HepG2 (cell line): ENCODE results near the gene NOPCHAP1. TPM values are rescaled to one million over a fixed set of nuclear protein-coding genes. Genes with fewer than 3 reads are reported as not detected.
A peak's percentile ranks its signal among the peaks of the same experiment; 100 is the strongest.

Experiments used
- AGO2 ChIP-seq: fragments of 200-400 bp; formaldehyde crosslinking; optimal IDR thresholded peaks from 2 replicates; pipeline ENCODE3; 2017; ENCODE audit warnings: mild to moderate bottlenecking, low read depth, low read length, moderate library complexity
- ESRRA ChIP-seq: sonication (generic); formaldehyde crosslinking; IDR thresholded peaks from 2 replicates; pipeline ENCODE4 v1.5.1; 2020; ENCODE audit warnings: mild to moderate bottlenecking, low read depth, missing genetic modification reagents
- ETV5 ChIP-seq: IDR thresholded peaks from 2 replicates; pipeline ENCODE4 v1.6.1; 2018; ENCODE audit warnings: missing biosample characterization, missing genetic modification reagents, inconsistent platforms, borderline replicate concordance
- GZF1 ChIP-seq: sonication (generic); formaldehyde crosslinking; IDR thresholded peaks from 2 replicates; pipeline ENCODE4 v1.5.1; 2020; ENCODE audit warnings: mild to moderate bottlenecking, missing genetic modification reagents
- HDAC1 ChIP-seq: sonication (generic); formaldehyde crosslinking; IDR thresholded peaks from 2 replicates; pipeline ENCODE4 v1.5.1; 2020; ENCODE audit warnings: mild to moderate bottlenecking, missing genetic modification reagents
- KAT8 ChIP-seq: IDR thresholded peaks from 2 replicates; pipeline ENCODE4 v1.6.1; 2016; ENCODE audit warnings: missing genetic modification reagents, missing compliant biosample characterization
- KDM2A ChIP-seq: sonication (generic); formaldehyde crosslinking; IDR thresholded peaks from 2 replicates; pipeline ENCODE4 v1.4.0; 2020; ENCODE audit warnings: low read depth, missing genetic modification reagents, borderline replicate concordance
- KMT2B ChIP-seq: IDR thresholded peaks from 2 replicates; pipeline ENCODE4 v1.6.1; 2016; ENCODE audit warnings: missing genetic modification reagents, missing compliant biosample characterization
- PHF20 ChIP-seq: sonication (generic); formaldehyde crosslinking; IDR thresholded peaks from 2 replicates; pipeline ENCODE4 v1.5.0; 2020; ENCODE audit warnings: mild to moderate bottlenecking, missing genetic modification reagents
- RBM39 ChIP-seq: fragments of 200-400 bp; formaldehyde crosslinking; IDR thresholded peaks from one replicate; pipeline ENCODE4 v1.6.1; 2018; ENCODE audit warnings: antibody characterized with exemption, mild to moderate bottlenecking, low read depth, low read length; ENCODE audit not compliant: poor library complexity, severe bottlenecking
- SP5 ChIP-seq: IDR thresholded peaks from 2 replicates; pipeline ENCODE4 v1.6.1; 2016; ENCODE audit warnings: low read depth, borderline replicate concordance
- ZFX ChIP-seq: sonication (generic); formaldehyde crosslinking; IDR thresholded peaks from 2 replicates; pipeline ENCODE4 v1.4.0; 2020; ENCODE audit warnings: mild to moderate bottlenecking, low read depth, missing genetic modification reagents, moderate library complexity
- ZNF136 ChIP-seq: sonication (generic); formaldehyde crosslinking; IDR thresholded peaks from 2 replicates; pipeline ENCODE4 v1.8.1; 2022; ENCODE audit warnings: low read depth, mild to moderate bottlenecking, moderate library complexity, missing genetic modification reagents
- ZNF777 ChIP-seq: sonication (generic); formaldehyde crosslinking; IDR thresholded peaks from 2 replicates; pipeline ENCODE4 v1.4.0; 2020; ENCODE audit warnings: missing genetic modification reagents
- ZNF83 ChIP-seq: sonication (generic); formaldehyde crosslinking; IDR thresholded peaks from 2 replicates; pipeline ENCODE4 v1.4.0; 2020; ENCODE audit warnings: missing genetic modification reagents, mild to moderate bottlenecking, borderline replicate concordance
- polyA plus RNA-seq, 8 experiments: library from polyadenylated mRNA; depleted of rRNA in 3 of 8; stranded (reverse) in 7 of 8; unstranded in 1 of 8; fragments of >200 nt; fragmentation: Illumina TruSeq in 4 of 8; extraction: Trizol in 4 of 8; gene quantifications; 2 replicates each; pipeline versions ENCODE4 v1.2.1 to v1.2.3, GENCODE V29; 2011 to 2016; ENCODE audit warnings: low read depth in 4 of 8, missing spikeins in 1 of 8, mixed read lengths in 1 of 8; ENCODE audit not compliant: insufficient read depth in 1 of 8
- total RNA-seq, 5 experiments: library from RNA; depleted of rRNA; stranded (reverse); fragments of >200 nt; fragmentation: Illumina TruSeq; extraction: Trizol; gene quantifications; 2 replicates each; pipeline ENCODE4 v1.2.3, GENCODE V29; 2016; ENCODE audit warnings: low read depth in 1 of 5
- TF ChIP-seq, protein P1 (sequence below): sonication (generic); formaldehyde crosslinking; IDR thresholded peaks from 2 replicates; pipeline ENCODE4 v1.8.0; 2022; ENCODE audit warnings: mild to moderate bottlenecking, missing genetic modification reagents, borderline replicate concordance
- TF ChIP-seq, protein P2 (sequence below): sonication (generic); formaldehyde crosslinking; IDR thresholded peaks from 2 replicates; pipeline ENCODE4 v1.5.0; 2020; ENCODE audit warnings: mild to moderate bottlenecking, missing genetic modification reagents, borderline replicate concordance
- TF ChIP-seq, protein P3 (sequence below): IDR thresholded peaks from 2 replicates; pipeline ENCODE4 v1.4.0; 2020; ENCODE audit warnings: mild to moderate bottlenecking, missing genetic modification reagents

NOPCHAP1 gene
- total and polyA plus RNA-seq, 2 of the 13 experiments (the other 11 are each of a cell fraction or from before 2014, with no cell fraction given), result 5.7 to 38.1 TPM

DNA sequence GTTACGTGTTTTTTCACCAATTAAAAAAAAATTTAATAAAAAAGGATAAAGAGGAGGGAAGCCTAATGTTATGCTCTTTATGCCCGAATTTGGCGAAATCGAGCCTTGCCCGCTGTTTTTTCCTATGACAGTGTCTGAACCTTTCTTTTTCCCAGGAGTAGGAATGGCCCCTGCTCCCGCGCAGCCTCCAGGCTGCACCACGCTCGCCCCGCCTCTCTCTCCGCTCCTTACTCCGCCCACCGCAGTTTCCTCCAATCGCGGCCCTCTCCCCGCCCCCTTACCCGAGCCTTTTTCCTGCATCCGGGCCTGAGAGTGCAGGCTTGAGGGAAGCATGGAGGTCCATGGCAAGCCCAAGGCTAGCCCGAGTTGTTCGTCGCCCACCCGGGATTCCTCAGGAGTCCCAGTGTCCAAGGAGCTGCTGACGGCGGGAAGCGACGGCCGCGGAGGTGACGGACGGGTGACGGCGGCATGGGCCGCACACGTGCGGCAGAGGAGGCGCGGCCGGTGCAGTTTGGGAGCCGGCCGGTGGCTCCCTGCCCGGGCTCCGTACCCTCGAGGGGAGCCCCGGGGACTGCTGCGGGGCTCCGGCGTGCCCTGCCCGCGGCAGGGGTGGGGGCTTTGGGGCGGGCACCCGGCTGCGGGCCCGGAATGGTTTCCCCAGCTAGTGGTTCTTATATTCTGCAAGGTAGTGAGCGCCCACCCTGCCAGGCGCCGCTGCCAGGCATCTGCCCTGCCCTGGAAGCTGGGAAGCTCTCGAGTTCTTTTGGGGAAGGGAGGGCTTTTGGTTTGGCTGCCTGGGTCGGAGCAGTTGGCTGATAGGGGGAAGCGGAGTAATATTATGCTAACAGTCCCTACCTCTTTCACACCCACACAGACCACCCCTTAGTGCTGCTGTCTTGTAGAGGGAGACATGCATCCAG lies at the start of gene NOPCHAP1 (continued):
- TF ChIP-seq ZNF136 (CRISPR knock-in tag), result 0 out of 2 replicates have a peak, but pooled peaks have one; percentile 38
- TF ChIP-seq ESRRA, result no peak
- TF ChIP-seq, protein P1, sequence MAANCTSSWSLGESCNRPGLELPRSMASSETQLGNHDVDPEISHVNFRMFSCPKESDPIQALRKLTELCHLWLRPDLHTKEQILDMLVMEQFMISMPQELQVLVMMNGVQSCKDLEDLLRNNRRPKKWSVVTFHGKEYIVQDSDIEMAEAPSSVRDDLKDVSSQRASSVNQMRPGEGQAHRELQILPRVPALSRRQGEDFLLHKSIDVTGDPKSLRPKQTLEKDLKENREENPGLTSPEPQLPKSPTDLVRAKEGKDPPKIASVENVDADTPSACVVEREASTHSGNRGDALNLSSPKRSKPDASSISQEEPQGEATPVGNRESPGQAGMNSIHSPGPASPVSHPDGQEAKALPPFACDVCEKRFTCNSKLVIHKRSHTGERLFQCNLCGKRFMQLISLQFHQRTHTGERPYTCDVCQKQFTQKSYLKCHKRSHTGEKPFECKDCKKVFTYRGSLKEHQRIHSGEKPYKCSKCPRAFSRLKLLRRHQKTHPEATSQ (CRISPR knock-in tag), result 0 out of 2 replicates have a peak, but pooled peaks have one; percentile 34
- TF ChIP-seq ZFX (CRISPR knock-in tag), result peak; percentile 88
- peak; percentile 53 for TF ChIP-seq KAT8 (CRISPR knock-in tag)
- TF ChIP-seq GZF1 (CRISPR knock-in tag), result 0 out of 2 replicates have a peak, but pooled peaks have one; percentile 17
- peak; percentile 64 for TF ChIP-seq SP5 (CRISPR knock-in tag)
- TF ChIP-seq, protein P2, sequence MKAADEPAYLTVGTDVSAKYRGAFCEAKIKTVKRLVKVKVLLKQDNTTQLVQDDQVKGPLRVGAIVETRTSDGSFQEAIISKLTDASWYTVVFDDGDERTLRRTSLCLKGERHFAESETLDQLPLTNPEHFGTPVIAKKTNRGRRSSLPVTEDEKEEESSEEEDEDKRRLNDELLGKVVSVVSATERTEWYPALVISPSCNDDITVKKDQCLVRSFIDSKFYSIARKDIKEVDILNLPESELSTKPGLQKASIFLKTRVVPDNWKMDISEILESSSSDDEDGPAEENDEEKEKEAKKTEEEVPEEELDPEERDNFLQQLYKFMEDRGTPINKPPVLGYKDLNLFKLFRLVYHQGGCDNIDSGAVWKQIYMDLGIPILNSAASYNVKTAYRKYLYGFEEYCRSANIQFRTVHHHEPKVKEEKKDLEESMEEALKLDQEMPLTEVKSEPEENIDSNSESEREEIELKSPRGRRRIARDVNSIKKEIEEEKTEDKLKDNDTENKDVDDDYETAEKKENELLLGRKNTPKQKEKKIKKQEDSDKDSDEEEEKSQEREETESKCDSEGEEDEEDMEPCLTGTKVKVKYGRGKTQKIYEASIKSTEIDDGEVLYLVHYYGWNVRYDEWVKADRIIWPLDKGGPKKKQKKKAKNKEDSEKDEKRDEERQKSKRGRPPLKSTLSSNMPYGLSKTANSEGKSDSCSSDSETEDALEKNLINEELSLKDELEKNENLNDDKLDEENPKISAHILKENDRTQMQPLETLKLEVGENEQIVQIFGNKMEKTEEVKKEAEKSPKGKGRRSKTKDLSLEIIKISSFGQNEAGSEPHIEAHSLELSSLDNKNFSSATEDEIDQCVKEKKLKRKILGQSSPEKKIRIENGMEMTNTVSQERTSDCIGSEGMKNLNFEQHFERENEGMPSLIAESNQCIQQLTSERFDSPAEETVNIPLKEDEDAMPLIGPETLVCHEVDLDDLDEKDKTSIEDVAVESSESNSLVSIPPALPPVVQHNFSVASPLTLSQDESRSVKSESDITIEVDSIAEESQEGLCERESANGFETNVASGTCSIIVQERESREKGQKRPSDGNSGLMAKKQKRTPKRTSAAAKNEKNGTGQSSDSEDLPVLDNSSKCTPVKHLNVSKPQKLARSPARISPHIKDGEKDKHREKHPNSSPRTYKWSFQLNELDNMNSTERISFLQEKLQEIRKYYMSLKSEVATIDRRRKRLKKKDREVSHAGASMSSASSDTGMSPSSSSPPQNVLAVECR (CRISPR knock-in tag), result peak; percentile 89
- peak; percentile 21; the same call in 1 of the 2 replicates for TF ChIP-seq ETV5
- TF ChIP-seq, protein P3, sequence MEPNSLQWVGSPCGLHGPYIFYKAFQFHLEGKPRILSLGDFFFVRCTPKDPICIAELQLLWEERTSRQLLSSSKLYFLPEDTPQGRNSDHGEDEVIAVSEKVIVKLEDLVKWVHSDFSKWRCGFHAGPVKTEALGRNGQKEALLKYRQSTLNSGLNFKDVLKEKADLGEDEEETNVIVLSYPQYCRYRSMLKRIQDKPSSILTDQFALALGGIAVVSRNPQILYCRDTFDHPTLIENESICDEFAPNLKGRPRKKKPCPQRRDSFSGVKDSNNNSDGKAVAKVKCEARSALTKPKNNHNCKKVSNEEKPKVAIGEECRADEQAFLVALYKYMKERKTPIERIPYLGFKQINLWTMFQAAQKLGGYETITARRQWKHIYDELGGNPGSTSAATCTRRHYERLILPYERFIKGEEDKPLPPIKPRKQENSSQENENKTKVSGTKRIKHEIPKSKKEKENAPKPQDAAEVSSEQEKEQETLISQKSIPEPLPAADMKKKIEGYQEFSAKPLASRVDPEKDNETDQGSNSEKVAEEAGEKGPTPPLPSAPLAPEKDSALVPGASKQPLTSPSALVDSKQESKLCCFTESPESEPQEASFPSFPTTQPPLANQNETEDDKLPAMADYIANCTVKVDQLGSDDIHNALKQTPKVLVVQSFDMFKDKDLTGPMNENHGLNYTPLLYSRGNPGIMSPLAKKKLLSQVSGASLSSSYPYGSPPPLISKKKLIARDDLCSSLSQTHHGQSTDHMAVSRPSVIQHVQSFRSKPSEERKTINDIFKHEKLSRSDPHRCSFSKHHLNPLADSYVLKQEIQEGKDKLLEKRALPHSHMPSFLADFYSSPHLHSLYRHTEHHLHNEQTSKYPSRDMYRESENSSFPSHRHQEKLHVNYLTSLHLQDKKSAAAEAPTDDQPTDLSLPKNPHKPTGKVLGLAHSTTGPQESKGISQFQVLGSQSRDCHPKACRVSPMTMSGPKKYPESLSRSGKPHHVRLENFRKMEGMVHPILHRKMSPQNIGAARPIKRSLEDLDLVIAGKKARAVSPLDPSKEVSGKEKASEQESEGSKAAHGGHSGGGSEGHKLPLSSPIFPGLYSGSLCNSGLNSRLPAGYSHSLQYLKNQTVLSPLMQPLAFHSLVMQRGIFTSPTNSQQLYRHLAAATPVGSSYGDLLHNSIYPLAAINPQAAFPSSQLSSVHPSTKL, result peak; percentile 26; the same call in 1 of the 2 replicates
- peak; percentile 79; the same call in 1 of the 2 replicates for TF ChIP-seq ZNF83 (CRISPR knock-in tag)
- peak; percentile 91 for TF ChIP-seq ZNF777 (CRISPR knock-in tag)
- TF ChIP-seq HDAC1 (CRISPR knock-in tag), result peak; percentile 75
- peak; percentile 72; the same call in 1 of the 2 replicates for TF ChIP-seq KMT2B
- TF ChIP-seq AGO2, result peak; percentile 64
- peak; percentile 75 for TF ChIP-seq PHF20 (CRISPR knock-in tag)
- peak; percentile 55 for TF ChIP-seq KDM2A (CRISPR knock-in tag)
- peak; percentile 54 for TF ChIP-seq RBM39
